Measurements from ENCODE around the gene BUB1.

BUB1 gene

DNA sequence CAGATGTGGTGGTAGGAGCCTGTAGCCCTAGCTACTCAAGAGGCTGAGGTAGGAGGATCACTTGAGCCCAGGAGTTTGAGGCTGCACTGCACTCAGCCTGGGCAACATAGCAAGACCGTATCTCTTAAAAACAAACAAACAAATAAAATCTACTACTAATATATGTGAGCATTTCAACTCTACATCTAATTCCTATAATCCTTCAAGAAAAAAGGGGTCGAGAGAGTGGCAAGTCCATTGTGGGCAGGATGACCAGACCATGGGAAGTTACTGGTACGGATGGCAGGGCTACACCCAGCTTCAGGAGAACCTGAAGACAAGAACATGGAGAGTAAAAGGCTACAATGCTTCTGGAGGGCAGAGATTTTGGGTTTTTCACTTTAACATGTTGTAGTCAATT, 24.0 kb downstream of the BUB1 start:
- CTCF ChIA-PET = no interaction called here
- DNase-seq (ENCODE audit: extremely low spot score) = no peak
- POLR2A ChIA-PET = no interaction called here
- no peak for TF ChIP-seq ARNT (IDR thresholded peaks at IDR 0.05)
- no peak for TF ChIP-seq FOXA1 (IDR thresholded peaks at IDR 0.05)
- TF ChIP-seq, protein P1, sequence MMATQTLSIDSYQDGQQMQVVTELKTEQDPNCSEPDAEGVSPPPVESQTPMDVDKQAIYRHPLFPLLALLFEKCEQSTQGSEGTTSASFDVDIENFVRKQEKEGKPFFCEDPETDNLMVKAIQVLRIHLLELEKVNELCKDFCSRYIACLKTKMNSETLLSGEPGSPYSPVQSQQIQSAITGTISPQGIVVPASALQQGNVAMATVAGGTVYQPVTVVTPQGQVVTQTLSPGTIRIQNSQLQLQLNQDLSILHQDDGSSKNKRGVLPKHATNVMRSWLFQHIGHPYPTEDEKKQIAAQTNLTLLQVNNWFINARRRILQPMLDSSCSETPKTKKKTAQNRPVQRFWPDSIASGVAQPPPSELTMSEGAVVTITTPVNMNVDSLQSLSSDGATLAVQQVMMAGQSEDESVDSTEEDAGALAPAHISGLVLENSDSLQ (IDR thresholded peaks at IDR 0.05) = no peak
- TF ChIP-seq CTBP1 (IDR thresholded peaks at IDR 0.05; ENCODE audit: borderline replicate concordance) = no peak
- TF ChIP-seq HDGF (IDR thresholded peaks at IDR 0.05; ENCODE audit: borderline replicate concordance) = no peak
- no peak for TF ChIP-seq FOXK2 (IDR thresholded peaks at IDR 0.05)
- no peak for TF ChIP-seq BHLHE40 (IDR thresholded peaks at IDR 0.05; ENCODE audit: borderline replicate concordance)
- TF ChIP-seq NFRKB (IDR thresholded peaks at IDR 0.05) = no peak
- no peak for TF ChIP-seq SUZ12 (IDR thresholded peaks at IDR 0.05)

DNA sequence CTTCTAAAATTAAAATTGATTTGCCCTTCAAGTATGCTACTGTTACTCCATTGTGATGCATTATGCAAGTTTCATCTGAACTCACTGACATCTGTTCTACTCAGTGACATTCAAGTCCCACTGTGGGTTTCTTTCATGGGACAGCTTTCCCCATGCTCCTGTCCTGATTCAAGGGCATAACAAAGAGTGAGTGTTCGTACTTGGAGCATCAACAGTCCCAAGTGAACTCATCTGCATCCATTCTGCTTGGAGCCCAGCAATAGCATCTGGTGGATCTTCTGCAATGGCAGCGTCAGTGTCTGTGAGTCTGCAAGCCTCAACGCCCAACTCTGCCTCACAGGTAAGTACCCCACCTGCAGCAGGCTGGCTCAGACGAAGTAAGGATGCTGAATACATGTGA, 27.5 kb downstream of the BUB1 start:
- no peak for DNase-seq (ENCODE audit: extremely low spot score)
- TF ChIP-seq FOXM1 (IDR thresholded peaks at IDR 0.05; ENCODE audit: borderline replicate concordance) (no peak), SP1 (IDR thresholded peaks at IDR 0.05) (no peak), TARDBP (IDR thresholded peaks at IDR 0.05) (no peak), FOXK2 (IDR thresholded peaks at IDR 0.05) (no peak), ELF4 (IDR thresholded peaks at IDR 0.05) (no peak), NFRKB (IDR thresholded peaks at IDR 0.05) (no peak), BHLHE40 (IDR thresholded peaks at IDR 0.05; ENCODE audit: borderline replicate concordance) (no peak), L3MBTL2 (conservative IDR thresholded peaks at IDR 0.05) (no peak), ARNT (IDR thresholded peaks at IDR 0.05) (no peak), FOXA1 (IDR thresholded peaks at IDR 0.05) (no peak)
- TF ChIP-seq, protein P1 (IDR thresholded peaks at IDR 0.05) = no peak
- ChIA-PET CTCF (no interaction called here), POLR2A (no interaction called here)

DNA sequence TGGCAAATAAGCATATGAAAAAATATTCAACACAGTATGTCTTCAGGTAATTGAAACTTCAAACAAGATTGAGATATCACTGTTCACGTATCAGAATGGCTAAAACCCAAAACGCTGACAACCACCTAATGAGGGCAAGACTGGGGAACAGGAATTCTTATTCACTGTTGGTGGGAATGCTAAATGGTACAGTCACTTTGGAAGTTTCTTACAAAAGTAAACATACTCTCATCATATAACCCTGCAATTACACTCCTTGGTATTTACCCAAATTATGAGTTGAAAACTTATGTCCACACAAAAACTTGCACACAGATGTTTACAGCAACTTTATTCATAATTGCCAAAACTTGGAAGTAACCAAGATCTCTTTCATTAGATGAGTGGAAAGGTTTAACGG, 30.1 kb downstream of the BUB1 start:
- POLR2A ChIA-PET = no interaction called here

DNA sequence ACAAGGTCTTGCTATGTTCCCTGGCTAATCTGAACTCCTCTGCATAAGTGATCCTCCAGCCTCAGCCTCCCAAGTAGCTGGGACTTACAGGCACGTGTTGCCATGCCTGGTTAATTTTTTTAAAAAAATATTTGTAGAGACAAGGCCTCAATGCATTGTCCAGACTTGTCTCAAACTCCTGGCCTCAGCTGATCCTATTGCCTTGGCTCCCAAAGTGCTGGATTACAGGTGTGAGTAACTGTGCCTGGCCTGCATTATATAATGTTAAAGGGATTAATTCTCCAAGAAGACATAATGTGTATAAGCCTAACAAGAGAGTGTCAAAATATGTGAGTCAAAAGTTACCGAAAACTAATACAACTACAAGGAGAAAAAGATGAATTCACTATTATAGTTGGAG, 32.2 kb downstream of the BUB1 start:
- ChIA-PET CTCF (no interaction called here), POLR2A (no interaction called here)
- no peak for DNase-seq (ENCODE audit: extremely low spot score)
- no peak for TF ChIP-seq CTBP1 (IDR thresholded peaks at IDR 0.05; ENCODE audit: borderline replicate concordance)
- TF ChIP-seq ZNF384 (IDR thresholded peaks at IDR 0.05) = no peak
- no peak for TF ChIP-seq NFRKB (IDR thresholded peaks at IDR 0.05)
- no peak for TF ChIP-seq SUZ12 (IDR thresholded peaks at IDR 0.05)
- TF ChIP-seq FOXA1 (IDR thresholded peaks at IDR 0.05) = no peak
- no peak for TF ChIP-seq TARDBP (IDR thresholded peaks at IDR 0.05)
- no peak for TF ChIP-seq FOXM1 (IDR thresholded peaks at IDR 0.05; ENCODE audit: borderline replicate concordance)
- TF ChIP-seq L3MBTL2 (conservative IDR thresholded peaks at IDR 0.05) = no peak
- TF ChIP-seq HDGF (IDR thresholded peaks at IDR 0.05; ENCODE audit: borderline replicate concordance) = no peak
- TF ChIP-seq SP1 (IDR thresholded peaks at IDR 0.05) = no peak
- TF ChIP-seq, protein P1 (IDR thresholded peaks at IDR 0.05) = no peak
- TF ChIP-seq ARNT (IDR thresholded peaks at IDR 0.05) = no peak
- TF ChIP-seq ELF4 (IDR thresholded peaks at IDR 0.05) = no peak
- TF ChIP-seq BHLHE40 (IDR thresholded peaks at IDR 0.05; ENCODE audit: borderline replicate concordance) = no peak
- TF ChIP-seq LEF1 (IDR thresholded peaks at IDR 0.05; ENCODE audit: borderline replicate concordance) = no peak
- no peak for TF ChIP-seq FOXK2 (IDR thresholded peaks at IDR 0.05)

More for the DNA sequence above, 30.1 kb downstream of the BUB1 start:
- TF ChIP-seq CTBP1 (IDR thresholded peaks at IDR 0.05; ENCODE audit: borderline replicate concordance) = no peak
- TF ChIP-seq ARNT (IDR thresholded peaks at IDR 0.05) = no peak
- no peak for TF ChIP-seq NFRKB (IDR thresholded peaks at IDR 0.05)
- TF ChIP-seq HDGF (IDR thresholded peaks at IDR 0.05; ENCODE audit: borderline replicate concordance) = no peak
- TF ChIP-seq ELF4 (IDR thresholded peaks at IDR 0.05) = no peak
- no peak for TF ChIP-seq BHLHE40 (IDR thresholded peaks at IDR 0.05; ENCODE audit: borderline replicate concordance)
- no peak for TF ChIP-seq SUZ12 (IDR thresholded peaks at IDR 0.05)
- no peak for TF ChIP-seq L3MBTL2 (conservative IDR thresholded peaks at IDR 0.05)
- TF ChIP-seq, protein P1 (IDR thresholded peaks at IDR 0.05) = no peak
- no peak for TF ChIP-seq FOXK2 (IDR thresholded peaks at IDR 0.05)
- no peak for TF ChIP-seq ZNF384 (IDR thresholded peaks at IDR 0.05)
- no peak for TF ChIP-seq FOXA1 (IDR thresholded peaks at IDR 0.05)
- no peak for TF ChIP-seq LEF1 (IDR thresholded peaks at IDR 0.05; ENCODE audit: borderline replicate concordance)
- no peak for TF ChIP-seq TARDBP (IDR thresholded peaks at IDR 0.05)
- CTCF ChIA-PET = no interaction called here
- no peak for DNase-seq (ENCODE audit: extremely low spot score)

DNA sequence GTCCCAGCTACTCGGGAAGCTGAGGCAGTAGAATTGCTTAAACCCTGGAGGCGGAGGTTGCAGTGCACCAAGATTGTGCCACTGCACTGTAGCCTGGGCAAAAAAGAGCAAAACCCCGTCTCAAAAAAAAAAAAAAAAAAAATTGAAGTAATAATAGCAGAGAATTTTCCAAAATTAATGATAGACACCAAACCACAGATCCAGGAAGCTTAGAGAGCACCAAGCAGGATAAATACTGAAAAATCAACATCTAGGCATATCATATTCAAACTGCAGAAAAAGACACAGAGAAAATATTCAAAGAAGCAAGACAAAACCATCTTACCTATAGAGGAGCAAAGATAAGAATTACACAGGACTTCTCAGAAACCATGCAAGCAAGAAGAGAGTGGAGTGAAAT, 33.5 kb downstream of the BUB1 start:
- TF ChIP-seq ELF4 (IDR thresholded peaks at IDR 0.05) = no peak
- TF ChIP-seq NFRKB (IDR thresholded peaks at IDR 0.05) = no peak
- TF ChIP-seq, protein P1 (IDR thresholded peaks at IDR 0.05) = no peak
- no peak for TF ChIP-seq SP1 (IDR thresholded peaks at IDR 0.05)
- TF ChIP-seq FOXA1 (IDR thresholded peaks at IDR 0.05) = no peak
- TF ChIP-seq LEF1 (IDR thresholded peaks at IDR 0.05; ENCODE audit: borderline replicate concordance) = no peak
- TF ChIP-seq ZNF384 (IDR thresholded peaks at IDR 0.05) = no peak
- no peak for TF ChIP-seq SUZ12 (IDR thresholded peaks at IDR 0.05)
- no peak for TF ChIP-seq L3MBTL2 (conservative IDR thresholded peaks at IDR 0.05)
- ChIA-PET CTCF (interaction anchor here (0.7 kb wide), 1 partner anchor 465 kb away, joined by 3 read pairs; no protein-coding TSS in a partner anchor), POLR2A (interaction anchor here (1.7 kb wide), 1 partner anchor 34 kb away, joined by 7 read pairs; the partner anchor contains the start of gene BUB1)
- DNase-seq (ENCODE audit: extremely low spot score) = no peak
